Measurements from ENCODE around the gene ANKRD40CL.
"Not testable (repeated sequence)": the region's sequence is repeated elsewhere in the genome, so short reads cannot be mapped to it uniquely, and the experiment has no call there.

ANKRD40CL gene

DNA sequence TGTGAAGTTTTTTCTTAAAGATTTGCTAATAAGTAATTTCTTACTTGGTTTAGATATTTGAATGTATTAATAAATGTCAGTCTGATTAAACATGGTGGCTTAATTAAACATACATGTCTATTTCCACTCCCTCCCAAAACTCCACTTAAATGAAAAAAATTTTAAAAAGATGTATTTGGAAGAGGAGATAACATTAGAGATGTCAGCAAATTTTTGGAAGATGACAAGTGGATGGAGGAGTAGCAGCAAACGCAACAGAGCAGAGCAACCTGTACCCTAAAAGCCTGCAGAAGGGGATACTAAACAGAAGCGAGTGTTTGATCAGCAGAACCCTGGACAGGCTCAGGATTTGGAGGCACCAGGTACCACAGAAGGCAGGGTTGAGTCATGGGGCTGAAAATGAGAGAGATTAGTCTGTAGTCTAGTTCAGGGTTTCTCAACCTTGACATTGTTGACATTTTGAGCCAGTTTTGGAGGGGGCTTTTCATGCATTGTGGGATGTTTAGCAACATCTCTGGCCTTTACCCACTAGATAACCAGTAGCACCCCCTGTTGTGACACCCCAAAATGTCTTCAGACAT, 30.1 kb downstream of the ANKRD40CL start:
- DNase-seq (ENCODE audit: extremely low read depth, low read depth): no peak
- TF ChIP-seq, protein P1, sequence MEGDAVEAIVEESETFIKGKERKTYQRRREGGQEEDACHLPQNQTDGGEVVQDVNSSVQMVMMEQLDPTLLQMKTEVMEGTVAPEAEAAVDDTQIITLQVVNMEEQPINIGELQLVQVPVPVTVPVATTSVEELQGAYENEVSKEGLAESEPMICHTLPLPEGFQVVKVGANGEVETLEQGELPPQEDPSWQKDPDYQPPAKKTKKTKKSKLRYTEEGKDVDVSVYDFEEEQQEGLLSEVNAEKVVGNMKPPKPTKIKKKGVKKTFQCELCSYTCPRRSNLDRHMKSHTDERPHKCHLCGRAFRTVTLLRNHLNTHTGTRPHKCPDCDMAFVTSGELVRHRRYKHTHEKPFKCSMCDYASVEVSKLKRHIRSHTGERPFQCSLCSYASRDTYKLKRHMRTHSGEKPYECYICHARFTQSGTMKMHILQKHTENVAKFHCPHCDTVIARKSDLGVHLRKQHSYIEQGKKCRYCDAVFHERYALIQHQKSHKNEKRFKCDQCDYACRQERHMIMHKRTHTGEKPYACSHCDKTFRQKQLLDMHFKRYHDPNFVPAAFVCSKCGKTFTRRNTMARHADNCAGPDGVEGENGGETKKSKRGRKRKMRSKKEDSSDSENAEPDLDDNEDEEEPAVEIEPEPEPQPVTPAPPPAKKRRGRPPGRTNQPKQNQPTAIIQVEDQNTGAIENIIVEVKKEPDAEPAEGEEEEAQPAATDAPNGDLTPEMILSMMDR (IDR thresholded peaks at IDR 0.05; ENCODE audit: low read depth, low read length): no peak

DNA sequence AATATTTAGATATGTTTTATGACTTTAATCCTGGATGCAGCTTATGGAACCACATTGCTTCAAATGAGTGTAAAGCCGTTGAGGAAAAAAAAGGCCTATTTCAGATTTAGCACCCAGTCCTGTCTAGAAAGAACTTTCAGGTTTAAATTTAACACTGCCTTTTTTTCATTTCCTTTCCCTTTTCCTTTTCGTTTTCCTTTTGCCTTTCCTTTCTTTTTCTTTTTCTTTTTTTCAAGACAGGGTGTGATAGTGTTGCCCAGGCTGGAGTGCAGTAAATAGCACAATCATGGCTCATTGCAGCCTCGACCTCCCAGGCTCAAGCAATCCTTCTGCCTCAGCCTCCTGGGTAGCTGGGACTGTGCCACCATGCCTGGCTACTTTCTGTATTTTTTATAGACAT, 32.0 kb downstream of the ANKRD40CL start:
- TF ChIP-seq, protein P1 (IDR thresholded peaks at IDR 0.05; ENCODE audit: low read depth, low read length): no peak
- DNase-seq (ENCODE audit: extremely low read depth, low read depth): no peak

DNA sequence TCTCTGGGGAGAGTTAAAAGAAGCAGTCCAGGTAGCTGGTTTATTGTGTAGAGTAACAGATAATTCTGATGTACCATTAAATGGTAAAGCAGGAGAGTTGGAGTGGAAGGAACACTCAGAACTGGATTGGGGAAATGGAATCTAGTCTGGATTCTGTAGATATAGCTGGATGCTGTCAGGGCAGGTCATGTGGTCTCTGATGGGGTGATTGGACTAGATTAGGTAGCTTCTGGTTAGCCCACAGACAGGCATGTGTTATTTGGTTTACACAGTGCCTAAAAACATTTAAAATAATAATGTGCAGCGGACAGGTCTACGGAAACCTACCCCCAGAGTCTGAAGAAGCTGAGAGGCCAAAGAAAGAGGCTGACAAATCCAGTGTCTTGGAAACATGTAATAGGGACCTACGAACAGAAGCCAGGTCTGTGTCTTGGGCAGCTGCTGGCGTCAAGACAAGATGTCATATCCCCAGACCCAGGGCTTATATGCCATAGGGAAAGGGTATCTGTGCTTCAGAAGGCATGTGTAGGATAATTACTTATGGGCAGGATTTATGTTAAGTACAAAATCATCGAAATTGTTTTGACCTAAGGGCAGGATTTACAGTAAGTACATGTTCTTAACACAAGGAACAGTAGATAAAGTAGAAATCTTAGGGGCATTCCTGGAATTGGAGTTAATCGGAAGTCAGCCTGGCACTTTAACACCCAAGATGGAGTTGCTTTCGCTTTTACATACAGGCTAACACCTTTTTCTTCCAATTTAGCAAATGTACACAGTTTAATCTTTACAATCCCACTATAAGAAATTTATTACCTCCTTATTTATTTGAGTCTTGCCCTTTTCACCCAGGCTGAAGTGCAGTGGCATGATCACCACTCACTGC, 35.5 kb downstream of the ANKRD40CL start:
- TF ChIP-seq, protein P1 (IDR thresholded peaks at IDR 0.05; ENCODE audit: low read depth, low read length): no peak
- no peak for DNase-seq (ENCODE audit: extremely low read depth, low read depth)

DNA sequence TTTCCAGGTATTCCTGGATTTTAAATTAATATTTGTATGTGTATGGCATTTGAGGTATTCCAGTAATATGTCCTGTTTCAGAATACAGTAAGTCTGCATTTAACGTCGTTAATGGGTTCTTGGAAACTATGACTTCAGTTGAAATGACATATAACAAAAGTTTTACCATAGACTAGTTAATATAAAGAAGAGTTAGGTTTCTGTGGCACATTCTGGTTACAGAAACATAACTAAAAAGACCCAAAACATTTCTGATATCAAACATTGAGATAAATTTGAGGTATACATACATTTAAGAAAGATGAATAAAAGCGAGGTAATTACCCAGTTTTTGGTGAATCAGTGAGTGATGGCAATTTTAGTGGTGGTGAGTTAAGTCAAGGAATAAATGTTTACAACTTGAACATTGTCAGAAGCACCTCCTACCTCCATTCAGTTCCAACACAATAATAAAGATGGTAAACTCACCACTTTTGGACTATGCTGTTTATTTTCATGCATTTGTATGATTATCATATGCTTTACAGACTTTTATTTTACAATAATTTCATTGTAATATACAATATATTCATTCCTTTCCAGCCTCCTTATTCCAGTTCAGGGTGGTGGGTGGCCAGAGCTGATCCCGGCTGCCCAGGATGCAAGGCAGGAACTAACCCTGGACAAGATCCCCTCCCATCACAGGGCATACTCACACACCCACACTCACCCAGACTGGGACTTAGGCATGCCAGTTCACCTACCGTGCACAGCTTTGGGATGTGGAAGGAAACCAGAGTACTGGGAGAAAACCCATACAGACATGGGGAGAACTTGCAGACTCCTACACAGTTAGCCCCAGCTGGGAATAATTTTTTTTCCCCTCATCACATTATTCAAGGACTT, 38.2 kb downstream of the ANKRD40CL start:
- TF ChIP-seq, protein P1 (IDR thresholded peaks at IDR 0.05; ENCODE audit: low read depth, low read length): no peak
- no peak for DNase-seq (ENCODE audit: extremely low read depth, low read depth)

DNA sequence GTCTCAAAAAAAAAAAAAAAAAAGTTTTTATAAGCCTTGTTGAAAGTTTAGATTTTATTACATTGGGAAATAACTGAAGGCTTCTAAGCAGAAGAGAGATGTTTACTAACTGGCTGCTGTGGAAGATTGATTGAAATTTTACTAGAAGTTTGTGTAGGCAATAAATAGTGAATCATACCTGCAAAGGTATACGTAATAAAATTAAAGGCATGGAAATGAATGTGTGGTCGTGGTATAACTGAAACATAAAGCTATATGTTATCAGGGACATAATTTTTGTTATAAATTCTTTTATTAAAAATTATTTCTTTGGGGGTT, 39.2 kb downstream of the ANKRD40CL start:
- DNase-seq (ENCODE audit: extremely low read depth, low read depth): no peak
- TF ChIP-seq, protein P1 (IDR thresholded peaks at IDR 0.05; ENCODE audit: low read depth, low read length): no peak

DNA sequence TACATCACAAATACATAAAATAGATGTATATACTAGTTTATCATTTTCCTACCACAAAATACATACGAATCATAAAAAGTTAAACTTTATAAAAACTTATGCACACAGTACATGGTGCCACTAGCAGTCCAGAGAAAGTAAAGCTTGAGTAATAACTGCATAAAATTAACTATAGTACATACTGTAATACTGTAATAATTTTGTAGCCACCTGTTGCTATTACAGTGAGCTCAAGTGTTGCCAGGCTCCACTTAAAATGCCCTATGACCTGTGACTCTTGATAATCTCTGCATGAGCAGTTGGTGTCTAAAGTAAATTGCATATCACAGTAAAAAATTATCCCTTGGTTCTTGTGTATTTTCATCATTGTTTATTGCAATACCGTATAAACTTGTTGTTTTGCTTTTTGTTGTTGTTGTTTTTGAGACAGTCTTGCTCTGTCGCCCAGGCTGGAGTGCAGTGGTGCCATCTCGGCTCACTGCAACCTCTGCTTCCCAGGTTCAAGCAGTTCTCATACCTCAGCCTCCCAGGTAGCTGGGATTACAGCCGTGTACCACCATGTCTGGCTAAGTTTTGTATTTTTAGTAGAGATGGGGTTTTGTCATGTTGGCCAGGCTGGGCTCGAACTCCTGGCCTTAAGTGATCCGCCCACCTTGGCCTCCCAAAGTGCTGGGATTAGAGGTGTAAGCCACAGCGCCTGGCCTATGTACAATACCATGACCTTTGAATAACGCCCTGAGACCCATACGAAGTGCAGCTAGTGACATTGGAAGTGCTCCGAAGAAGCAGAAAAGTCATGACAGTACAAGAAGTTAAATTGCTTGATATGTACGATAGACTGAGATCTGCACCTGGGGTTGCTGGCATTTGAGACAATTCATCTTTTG, 41.3 kb downstream of the ANKRD40CL start:
- DNase-seq (ENCODE audit: extremely low read depth, low read depth): no peak
- TF ChIP-seq, protein P1 (IDR thresholded peaks at IDR 0.05; ENCODE audit: low read depth, low read length): no peak

DNA sequence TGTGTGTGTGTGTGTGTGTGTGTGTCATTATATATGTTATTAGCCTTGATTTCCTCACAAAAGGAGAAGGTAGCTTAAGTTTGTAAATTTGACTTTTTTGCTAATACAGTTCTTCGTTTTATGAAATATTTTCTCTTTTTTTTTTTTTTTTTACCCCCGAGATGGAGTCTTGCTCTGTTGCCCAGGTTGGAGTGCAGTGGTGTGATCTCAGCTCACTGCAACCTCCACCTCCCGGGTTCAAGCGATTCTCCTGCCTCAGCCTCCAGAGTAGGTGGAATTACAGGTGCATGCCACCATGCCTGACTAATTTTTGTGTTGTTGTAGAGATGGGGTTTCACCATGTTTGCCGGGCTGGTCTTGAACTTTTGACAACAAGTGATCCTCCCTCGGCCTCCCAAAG, 42.7 kb downstream of the ANKRD40CL start:
- not testable (repeated sequence) for DNase-seq (ENCODE audit: extremely low read depth, low read depth)
